NCI-H510A (cell line): Measurements from ENCODE around the gene LRRC10.

Experiments
- DNase-seq: peaks from one replicate; lab custom pipeline; 2025; lab: John Stamatoyannopoulos, UW

Gene LRRC10

GRCh38 chr12:69610729-69611128 is at the start of gene LRRC10:
LRRC10 (minus strand) TSS chr12:69610907; CDS start chr12:69610838, 69 bp downstream.
- DNase-seq = no peak

- no peak for DNase-seq
Observed at GRCh38 chr12:69660164-69660863, 49.6 kb upstream of the LRRC10 start.

GRCh38 chr12:69658203-69658602 is 47.5 kb upstream of the LRRC10 start:
- no peak for DNase-seq

- DNase-seq = no peak
Observed at GRCh38 chr12:69657376-69658137, 46.9 kb upstream of the LRRC10 start.

GRCh38 chr12:69655616-69656340 is 45.1 kb upstream of the LRRC10 start:
- no peak for DNase-seq

GRCh38 chr12:69653703-69654102 is 43.0 kb upstream of the LRRC10 start:
- DNase-seq = no peak

GRCh38 chr12:69651922-69652321 is 41.2 kb upstream of the LRRC10 start:
- DNase-seq = no peak

- no peak for DNase-seq
Observed at GRCh38 chr12:69649529-69649928, 38.8 kb upstream of the LRRC10 start.

- no peak for DNase-seq
Observed at GRCh38 chr12:69648476-69648875, 37.8 kb upstream of the LRRC10 start.

- no peak for DNase-seq
Observed at GRCh38 chr12:69647178-69647577, 36.5 kb upstream of the LRRC10 start.

- no peak for DNase-seq
Observed at GRCh38 chr12:69645031-69645430, 34.3 kb upstream of the LRRC10 start.

GRCh38 chr12:69644511-69644910 is 33.8 kb upstream of the LRRC10 start:
- DNase-seq = no peak

GRCh38 chr12:69642531-69642930 is 31.8 kb upstream of the LRRC10 start:
- DNase-seq = no peak

GRCh38 chr12:69641546-69641945 is 30.8 kb upstream of the LRRC10 start:
- DNase-seq = no peak

GRCh38 chr12:69639400-69640016 is 28.8 kb upstream of the LRRC10 start:
- peak; percentile 29 for DNase-seq

- DNase-seq = no peak
Observed at GRCh38 chr12:69633061-69633460, 22.4 kb upstream of the LRRC10 start.

GRCh38 chr12:69630191-69630590 is 19.5 kb upstream of the LRRC10 start:
- no peak for DNase-seq

- no peak for DNase-seq
Observed at GRCh38 chr12:69627501-69627900, 16.8 kb upstream of the LRRC10 start.

- DNase-seq = no peak
Observed at GRCh38 chr12:69623970-69624369, 13.3 kb upstream of the LRRC10 start.

GRCh38 chr12:69621551-69621950 is 10.8 kb upstream of the LRRC10 start:
- DNase-seq = no peak

GRCh38 chr12:69620921-69621320 is 10.2 kb upstream of the LRRC10 start:
- DNase-seq = no peak

GRCh38 chr12:69620077-69620476 is 9.4 kb upstream of the LRRC10 start:
- no peak for DNase-seq
